GM12874 (cell line): Measurements from ENCODE around the gene OLFML2A.

Experiments
- TF ChIP-seq, protein P1 (sequence below): IDR thresholded peaks from 2 replicates; pipeline ENCODE4 v1.5.1; 2011; ENCODE audit warnings: low read depth, mild to moderate bottlenecking, control low read depth, low read length, moderate library complexity; ENCODE audit not compliant: insufficient read depth

Gene OLFML2A

DNA sequence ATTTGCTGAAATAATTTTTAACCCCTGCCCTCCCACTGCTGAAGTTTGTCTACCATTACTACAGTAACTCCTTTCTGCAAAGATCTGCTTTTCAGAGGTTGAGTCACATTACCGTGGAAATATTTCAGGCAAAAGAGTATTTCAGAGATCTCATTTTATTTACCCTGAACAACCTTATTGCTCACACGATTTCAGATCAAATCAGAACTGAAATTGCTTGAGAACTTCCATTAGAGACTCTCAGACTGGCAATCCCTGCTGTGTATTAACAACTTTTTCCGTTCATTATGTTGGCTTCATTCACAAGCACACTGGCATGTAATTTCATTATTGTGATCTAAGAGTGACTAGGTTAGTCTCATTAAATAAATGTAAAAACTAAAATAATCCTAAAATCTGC is 21.9 kb upstream of the OLFML2A start:
- TF ChIP-seq, protein P1, sequence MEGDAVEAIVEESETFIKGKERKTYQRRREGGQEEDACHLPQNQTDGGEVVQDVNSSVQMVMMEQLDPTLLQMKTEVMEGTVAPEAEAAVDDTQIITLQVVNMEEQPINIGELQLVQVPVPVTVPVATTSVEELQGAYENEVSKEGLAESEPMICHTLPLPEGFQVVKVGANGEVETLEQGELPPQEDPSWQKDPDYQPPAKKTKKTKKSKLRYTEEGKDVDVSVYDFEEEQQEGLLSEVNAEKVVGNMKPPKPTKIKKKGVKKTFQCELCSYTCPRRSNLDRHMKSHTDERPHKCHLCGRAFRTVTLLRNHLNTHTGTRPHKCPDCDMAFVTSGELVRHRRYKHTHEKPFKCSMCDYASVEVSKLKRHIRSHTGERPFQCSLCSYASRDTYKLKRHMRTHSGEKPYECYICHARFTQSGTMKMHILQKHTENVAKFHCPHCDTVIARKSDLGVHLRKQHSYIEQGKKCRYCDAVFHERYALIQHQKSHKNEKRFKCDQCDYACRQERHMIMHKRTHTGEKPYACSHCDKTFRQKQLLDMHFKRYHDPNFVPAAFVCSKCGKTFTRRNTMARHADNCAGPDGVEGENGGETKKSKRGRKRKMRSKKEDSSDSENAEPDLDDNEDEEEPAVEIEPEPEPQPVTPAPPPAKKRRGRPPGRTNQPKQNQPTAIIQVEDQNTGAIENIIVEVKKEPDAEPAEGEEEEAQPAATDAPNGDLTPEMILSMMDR, result no peak

DNA sequence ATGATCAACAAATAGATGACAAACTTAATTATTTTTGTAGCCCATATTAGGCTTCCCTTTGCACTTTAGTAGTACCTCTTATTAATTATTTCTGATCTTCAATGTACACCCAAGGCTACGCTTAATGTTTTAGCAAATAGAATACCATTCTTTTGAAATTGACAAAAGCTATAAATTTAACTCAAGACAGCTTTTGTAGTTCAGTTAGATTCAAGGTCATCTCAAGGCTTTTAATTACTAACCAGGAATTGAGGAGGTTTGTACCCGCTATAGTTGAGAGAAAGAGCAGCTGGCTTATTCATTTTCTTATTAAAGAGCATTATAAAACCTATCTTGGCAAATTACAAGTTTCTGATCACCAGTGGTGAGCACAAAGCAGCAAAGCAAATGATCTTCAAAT is 20.9 kb upstream of the OLFML2A start:
- TF ChIP-seq, protein P1, result no peak

DNA sequence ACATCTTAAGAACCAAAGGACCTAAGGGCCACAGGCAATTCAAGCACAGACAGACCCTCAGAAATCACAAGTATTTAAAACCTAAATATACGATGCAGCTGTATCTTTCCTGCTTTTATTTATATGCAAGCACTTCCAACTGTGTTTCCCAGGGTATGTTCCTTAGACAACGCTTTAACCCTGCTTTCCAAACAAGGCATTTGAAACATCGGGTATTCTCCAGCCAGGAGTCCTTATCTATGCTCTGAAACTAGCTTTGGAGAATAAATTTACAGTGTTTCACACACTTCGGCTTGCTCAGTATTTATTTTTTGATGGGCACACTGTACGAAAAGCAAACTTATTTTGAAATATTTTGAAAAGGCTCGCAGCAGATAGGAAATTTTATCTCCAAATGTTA is 19.3 kb upstream of the OLFML2A start:
- TF ChIP-seq, protein P1, result no peak

DNA sequence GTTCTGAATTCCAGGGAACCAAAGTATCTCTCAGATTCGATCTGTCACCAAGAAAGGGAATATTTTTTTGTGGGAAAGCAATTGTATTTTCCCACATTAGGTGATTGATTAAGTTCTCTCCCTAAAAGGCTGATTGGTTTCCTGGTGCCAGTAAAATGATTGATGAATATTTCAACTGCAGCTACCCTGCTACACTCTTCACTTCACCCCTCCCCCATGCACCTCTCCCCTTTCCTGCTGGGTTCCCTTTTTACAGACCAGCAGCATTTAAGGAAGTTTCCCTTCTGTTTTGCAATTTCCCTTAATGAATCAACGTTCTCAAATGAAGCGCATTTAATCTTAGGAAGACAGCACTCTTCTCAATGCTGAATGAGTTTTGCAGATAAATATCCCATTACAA is 18.9 kb upstream of the OLFML2A start:
- TF ChIP-seq, protein P1, result no peak

DNA sequence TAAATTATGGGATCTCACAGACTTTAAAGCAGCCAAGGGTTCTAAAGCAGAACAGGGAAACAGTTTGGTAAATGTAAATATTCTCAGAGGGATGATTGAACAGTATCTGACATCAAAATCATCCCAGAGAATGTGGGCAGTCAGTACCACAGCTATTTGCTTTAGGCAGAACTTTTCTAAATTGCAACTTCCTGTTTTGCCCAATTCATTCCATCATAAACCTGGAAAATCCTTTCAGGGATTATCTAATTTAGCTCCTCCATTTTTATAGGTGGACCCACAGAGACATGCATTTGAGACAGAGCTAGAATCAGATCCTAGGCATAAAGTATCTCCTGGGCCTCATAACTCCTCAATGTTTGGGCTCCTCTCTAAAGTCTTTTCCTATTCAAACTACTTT is 18.2 kb upstream of the OLFML2A start:
- TF ChIP-seq, protein P1, result no peak

DNA sequence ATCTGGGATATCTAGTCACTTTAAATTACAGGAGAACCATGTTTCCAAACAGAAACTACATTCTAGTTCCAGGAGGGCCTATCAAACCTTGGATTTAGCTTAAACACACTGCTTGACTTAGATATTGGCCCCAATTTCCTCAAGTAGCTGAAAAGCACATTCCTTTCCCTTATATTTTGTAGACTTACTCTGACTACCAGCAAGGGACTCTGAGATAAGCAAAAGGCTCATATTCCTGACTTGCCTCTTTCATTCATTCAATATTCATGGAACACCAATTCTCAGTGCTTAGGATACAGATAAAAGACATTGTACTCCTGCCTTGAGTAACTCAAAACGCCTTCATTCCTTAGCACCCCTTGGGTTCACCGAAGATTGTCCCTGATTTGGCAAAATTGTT is 17.6 kb upstream of the OLFML2A start:
- TF ChIP-seq, protein P1, result no peak

DNA sequence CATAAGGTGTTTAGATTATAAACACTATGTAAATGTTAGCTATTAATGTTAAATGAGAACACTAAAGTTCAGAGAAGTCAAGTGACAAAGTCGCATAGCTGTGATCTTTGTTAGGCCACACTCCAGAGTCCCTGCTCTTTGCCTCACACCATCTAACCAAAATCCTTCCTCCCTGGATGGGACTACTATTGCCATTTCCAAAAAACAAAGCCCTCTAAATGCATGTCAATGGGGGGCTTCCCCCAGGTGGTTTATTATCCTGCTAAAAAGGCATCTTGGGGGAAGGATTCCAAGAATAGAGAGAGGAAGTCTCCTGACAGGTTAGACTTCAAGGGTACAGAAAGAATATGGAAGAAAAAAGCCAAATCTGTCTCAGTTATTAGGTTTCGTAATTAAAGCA is 16.2 kb upstream of the OLFML2A start:
- TF ChIP-seq, protein P1, result no peak

DNA sequence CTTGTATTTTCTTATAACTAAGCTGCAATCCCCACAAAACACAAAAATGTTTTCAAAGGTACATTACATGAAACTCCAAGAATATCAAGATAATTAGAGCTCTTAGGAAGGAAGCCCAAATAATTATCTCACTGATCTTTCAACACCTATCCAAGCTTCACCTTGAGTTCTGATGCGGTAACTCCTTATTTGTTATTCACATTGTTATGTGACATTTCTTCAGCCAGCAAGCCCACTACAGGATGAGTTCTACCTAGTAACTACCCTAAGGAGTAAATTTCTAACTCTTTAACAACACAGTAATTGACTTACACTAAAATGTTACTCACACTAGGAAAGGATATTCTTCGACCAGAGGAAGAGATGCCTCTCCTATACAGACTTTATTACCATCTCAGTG is 15.7 kb upstream of the OLFML2A start:
- TF ChIP-seq, protein P1, result no peak
